Fibroblast of villous mesenchyme (primary cell): ENCODE results near the gene NOSTRIN. TPM values are rescaled to one million over a fixed set of nuclear protein-coding genes. Genes with fewer than 3 reads are reported as not detected.

Experiments used
- DNase-seq: peaks from one replicate; pipeline ENCODE4 v3.0.0-alpha.2; 2010; ENCODE audit warnings: low read depth
- H3K4me3 ChIP-seq: 2 replicates; pipeline ENCODE4 v1.5.1; 2011; ENCODE audit warnings: low read depth, mild to moderate bottlenecking, low read length
- CTCF ChIP-seq: IDR thresholded peaks from 2 replicates; pipeline ENCODE4 v1.5.1; 2012; ENCODE audit warnings: low read depth, mild to moderate bottlenecking, low read length; ENCODE audit not compliant: insufficient read depth
- total RNA-seq: library from RNA; depleted of rRNA; stranded (reverse); fragments of >200 nt; gene quantifications from 2 replicates; pipeline ENCODE4 v1.2.3, GENCODE V29; 2012

The NOSTRIN gene
- total RNA-seq, 1 donor: 0.43 TPM

- no peak overlapping the region for H3K4me3 ChIP-seq
- DNase-seq: no peak
- TF ChIP-seq CTCF: no peak
These were observed 5.2 kb upstream of the NOSTRIN start for GRCh38 chr2:168797286-168797655.

- TF ChIP-seq CTCF: no peak
- DNase-seq: peak; percentile 16
- no peak overlapping the region for H3K4me3 ChIP-seq
These were observed 4.2 kb upstream of the NOSTRIN start for GRCh38 chr2:168798076-168798887.

- DNase-seq: no peak
- no peak overlapping the region for H3K4me3 ChIP-seq
- no peak for TF ChIP-seq CTCF
These were observed 3.5 kb upstream of the NOSTRIN start for GRCh38 chr2:168798888-168799410.

- DNase-seq: no peak
- no peak overlapping the region for H3K4me3 ChIP-seq
- no peak for TF ChIP-seq CTCF
These were observed 966 bp upstream of the NOSTRIN start for GRCh38 chr2:168801471-168801870.

GRCh38 chr2:168802859-168803725, 655 bp downstream of the NOSTRIN start:
- H3K4me3 ChIP-seq: no peak overlapping the region
- DNase-seq: no peak
- TF ChIP-seq CTCF: no peak

- TF ChIP-seq CTCF: no peak
- H3K4me3 ChIP-seq: no peak overlapping the region
- DNase-seq: no peak
These were observed 1.8 kb downstream of the NOSTRIN start for GRCh38 chr2:168804214-168804613.
